ENCODE results near the gene GCN1.
A peak's percentile ranks its signal among the peaks of the same experiment; 100 is the strongest.

The GCN1 gene

GRCh38 chr12:120110550-120111501 is 83.7 kb downstream of the GCN1 start:
- Histone ChIP-seq H3K9me3 (ENCODE audit: control insufficient read depth, insufficient read depth, low read length) (no peaks in the 10 kb centered on the region), H3K36me3 (ENCODE audit: control insufficient read depth, insufficient read depth, low read length) (peaks cover 13% of the 10 kb centered on the region; the same call in 1 of the 2 replicates), H3K9ac (ENCODE audit: low read depth, low read length) (no peak overlapping the region), H3K27ac (ENCODE audit: low read depth, low read length) (peak overlapping the region; percentile 55), H3K27me3 (ENCODE audit: control insufficient read depth, insufficient read depth, low read length) (no peaks in the 10 kb centered on the region), H3K4me1 (ENCODE audit: control insufficient read depth, insufficient read depth, low read length) (peaks cover 24% of the 10 kb centered on the region), H3K4me3 (ENCODE audit: low read depth, low read length) (no peak overlapping the region)

GRCh38 chr12:120109570-120110267 is 84.8 kb downstream of the GCN1 start:
- Histone ChIP-seq H3K36me3 (ENCODE audit: control insufficient read depth, insufficient read depth, low read length) (peaks cover 13% of the 10 kb centered on the region; the same call in 1 of the 2 replicates), H3K4me3 (ENCODE audit: low read depth, low read length) (no peak overlapping the region), H3K27me3 (ENCODE audit: control insufficient read depth, insufficient read depth, low read length) (no peaks in the 10 kb centered on the region), H3K4me1 (ENCODE audit: control insufficient read depth, insufficient read depth, low read length) (peaks cover 25% of the 10 kb centered on the region), H3K9me3 (ENCODE audit: control insufficient read depth, insufficient read depth, low read length) (no peaks in the 10 kb centered on the region), H3K27ac (ENCODE audit: low read depth, low read length) (peak overlapping the region; percentile 4), H3K9ac (ENCODE audit: low read depth, low read length) (no peak overlapping the region)

GRCh38 chr12:120106151-120106550 is 88.4 kb downstream of the GCN1 start:
- H3K27me3 ChIP-seq (ENCODE audit: control insufficient read depth, insufficient read depth, low read length), result no peaks in the 10 kb centered on the region
- no peak overlapping the region for H3K27ac ChIP-seq (ENCODE audit: low read depth, low read length)
- H3K9me3 ChIP-seq (ENCODE audit: control insufficient read depth, insufficient read depth, low read length), result no peaks in the 10 kb centered on the region
- H3K4me3 ChIP-seq (ENCODE audit: low read depth, low read length), result no peak overlapping the region
- peaks cover 24% of the 10 kb centered on the region for H3K4me1 ChIP-seq (ENCODE audit: control insufficient read depth, insufficient read depth, low read length)
- peaks cover 23% of the 10 kb centered on the region for H3K36me3 ChIP-seq (ENCODE audit: control insufficient read depth, insufficient read depth, low read length)
- no peak overlapping the region for H3K9ac ChIP-seq (ENCODE audit: low read depth, low read length)

GRCh38 chr12:120103371-120103770 is 91.1 kb downstream of the GCN1 start:
- Histone ChIP-seq H3K9ac (ENCODE audit: low read depth, low read length) (no peak overlapping the region), H3K27ac (ENCODE audit: low read depth, low read length) (no peak overlapping the region), H3K4me1 (ENCODE audit: control insufficient read depth, insufficient read depth, low read length) (peaks cover 11% of the 10 kb centered on the region), H3K36me3 (ENCODE audit: control insufficient read depth, insufficient read depth, low read length) (peaks cover 41% of the 10 kb centered on the region), H3K4me3 (ENCODE audit: low read depth, low read length) (no peak overlapping the region), H3K27me3 (ENCODE audit: control insufficient read depth, insufficient read depth, low read length) (no peaks in the 10 kb centered on the region), H3K9me3 (ENCODE audit: control insufficient read depth, insufficient read depth, low read length) (no peaks in the 10 kb centered on the region)

- no peak overlapping the region for H3K9ac ChIP-seq (ENCODE audit: low read depth, low read length)
- no peak overlapping the region for H3K27ac ChIP-seq (ENCODE audit: low read depth, low read length)
- no peaks in the 10 kb centered on the region for H3K9me3 ChIP-seq (ENCODE audit: control insufficient read depth, insufficient read depth, low read length)
- H3K36me3 ChIP-seq (ENCODE audit: control insufficient read depth, insufficient read depth, low read length), result peaks cover 44% of the 10 kb centered on the region
- H3K27me3 ChIP-seq (ENCODE audit: control insufficient read depth, insufficient read depth, low read length), result no peaks in the 10 kb centered on the region
- H3K4me1 ChIP-seq (ENCODE audit: control insufficient read depth, insufficient read depth, low read length), result peaks cover 8% of the 10 kb centered on the region
- no peak overlapping the region for H3K4me3 ChIP-seq (ENCODE audit: low read depth, low read length)
Observed at GRCh38 chr12:120103044-120103338, 91.5 kb downstream of the GCN1 start.

- Histone ChIP-seq H3K36me3 (ENCODE audit: control insufficient read depth, insufficient read depth, low read length) (peaks cover 45% of the 10 kb centered on the region), H3K4me3 (ENCODE audit: low read depth, low read length) (no peak overlapping the region), H3K27ac (ENCODE audit: low read depth, low read length) (no peak overlapping the region), H3K4me1 (ENCODE audit: control insufficient read depth, insufficient read depth, low read length) (peaks cover 6% of the 10 kb centered on the region; the same call in 1 of the 2 replicates), H3K27me3 (ENCODE audit: control insufficient read depth, insufficient read depth, low read length) (no peaks in the 10 kb centered on the region), H3K9ac (ENCODE audit: low read depth, low read length) (no peak overlapping the region), H3K9me3 (ENCODE audit: control insufficient read depth, insufficient read depth, low read length) (no peaks in the 10 kb centered on the region)
Observed at GRCh38 chr12:120102189-120103043, 92.1 kb downstream of the GCN1 start.

GRCh38 chr12:120101617-120102016 is 92.9 kb downstream of the GCN1 start:
- Histone ChIP-seq H3K27ac (ENCODE audit: low read depth, low read length) (no peak overlapping the region), H3K9ac (ENCODE audit: low read depth, low read length) (no peak overlapping the region), H3K4me3 (ENCODE audit: low read depth, low read length) (no peak overlapping the region), H3K36me3 (ENCODE audit: control insufficient read depth, insufficient read depth, low read length) (peaks cover 53% of the 10 kb centered on the region), H3K4me1 (ENCODE audit: control insufficient read depth, insufficient read depth, low read length) (peaks cover 6% of the 10 kb centered on the region; the same call in 1 of the 2 replicates), H3K27me3 (ENCODE audit: control insufficient read depth, insufficient read depth, low read length) (no peaks in the 10 kb centered on the region), H3K9me3 (ENCODE audit: control insufficient read depth, insufficient read depth, low read length) (no peaks in the 10 kb centered on the region)

- Histone ChIP-seq H3K4me1 (ENCODE audit: control insufficient read depth, insufficient read depth, low read length) (peaks cover 6% of the 10 kb centered on the region; the same call in 1 of the 2 replicates), H3K36me3 (ENCODE audit: control insufficient read depth, insufficient read depth, low read length) (peaks cover 57% of the 10 kb centered on the region), H3K4me3 (ENCODE audit: low read depth, low read length) (no peak overlapping the region), H3K27me3 (ENCODE audit: control insufficient read depth, insufficient read depth, low read length) (no peaks in the 10 kb centered on the region), H3K27ac (ENCODE audit: low read depth, low read length) (no peak overlapping the region), H3K9me3 (ENCODE audit: control insufficient read depth, insufficient read depth, low read length) (no peaks in the 10 kb centered on the region), H3K9ac (ENCODE audit: low read depth, low read length) (no peak overlapping the region)
Observed at GRCh38 chr12:120101182-120101581, 93.3 kb downstream of the GCN1 start.

- H3K27me3 ChIP-seq (ENCODE audit: control insufficient read depth, insufficient read depth, low read length), result no peaks in the 10 kb centered on the region
- peaks cover 6% of the 10 kb centered on the region; the same call in 1 of the 2 replicates for H3K4me1 ChIP-seq (ENCODE audit: control insufficient read depth, insufficient read depth, low read length)
- H3K4me3 ChIP-seq (ENCODE audit: low read depth, low read length), result no peak overlapping the region
- H3K36me3 ChIP-seq (ENCODE audit: control insufficient read depth, insufficient read depth, low read length), result peaks cover 57% of the 10 kb centered on the region
- no peak overlapping the region for H3K27ac ChIP-seq (ENCODE audit: low read depth, low read length)
- H3K9ac ChIP-seq (ENCODE audit: low read depth, low read length), result no peak overlapping the region
- no peaks in the 10 kb centered on the region for H3K9me3 ChIP-seq (ENCODE audit: control insufficient read depth, insufficient read depth, low read length)
Observed at GRCh38 chr12:120100630-120101029, 93.9 kb downstream of the GCN1 start.

- peaks cover 58% of the 10 kb centered on the region for H3K36me3 ChIP-seq (ENCODE audit: control insufficient read depth, insufficient read depth, low read length)
Observed at GRCh38 chr12:120099738-120100137, 94.8 kb downstream of the GCN1 start.

More at GRCh38 chr12:120099738-120100137, 94.8 kb downstream of the GCN1 start:
- H3K9me3 ChIP-seq (ENCODE audit: control insufficient read depth, insufficient read depth, low read length), result no peaks in the 10 kb centered on the region
- H3K4me3 ChIP-seq (ENCODE audit: low read depth, low read length), result no peak overlapping the region
- no peak overlapping the region for H3K27ac ChIP-seq (ENCODE audit: low read depth, low read length)
- H3K9ac ChIP-seq (ENCODE audit: low read depth, low read length), result no peak overlapping the region
- no peaks in the 10 kb centered on the region for H3K27me3 ChIP-seq (ENCODE audit: control insufficient read depth, insufficient read depth, low read length)
- H3K4me1 ChIP-seq (ENCODE audit: control insufficient read depth, insufficient read depth, low read length), result peaks cover 3% of the 10 kb centered on the region
